Naive thymus-derived CD4-positive, alpha-beta T cell (primary cell): ENCODE data around the gene LCN12. TPM values are rescaled to one million over a fixed set of nuclear protein-coding genes. Genes with fewer than 3 reads are reported as not detected.

ENCODE experiments used
- ATAC-seq: fragments of 150-1000 bp; cut with Tn5 transposase; 2 replicates; pipeline ENCODE4 v1.10.0; 2021; ENCODE audit warnings: mild to moderate bottlenecking, moderate library complexity
- CTCF ChIA-PET: fragments of 350-600 bp; sonication (Branson Sonifier 250); formaldehyde crosslinking; loops from one replicate; lab custom pipeline; 2021; ENCODE audit warnings: antibody characterized with exemption; lab: Charles Lee
- POLR2A ChIA-PET: fragments of 350-600 bp; sonication (Branson Sonifier 250); formaldehyde crosslinking; loops from one replicate; lab custom pipeline; 2021; ENCODE audit warnings: antibody characterized with exemption, inconsistent platforms; lab: Charles Lee
- DNase-seq, 9 donors: peaks; one replicate each; pipeline versions ENCODE4 v3.0.0 to v3.0.0-alpha.2; 2020 to 2022; ENCODE audit warnings: mixed read lengths in 1 of 9
- H3K27ac ChIP-seq: one replicate; pipeline ENCODE4 v1.7.0; 2013; ENCODE audit warnings: mild to moderate bottlenecking, low read depth, low read length, moderate library complexity
- H3K27me3 ChIP-seq, 2 donors: one replicate each; pipeline ENCODE4 v1.7.0; 2013; ENCODE audit warnings: low read length in 2 of 2, mild to moderate bottlenecking in 2 of 2, moderate library complexity in 2 of 2; ENCODE audit not compliant: control insufficient read depth in 2 of 2, insufficient read depth in 2 of 2
- H3K36me3 ChIP-seq, 3 experiments: 1 replicate in 2 of 3; 2 replicates in 1 of 3; pipeline ENCODE4 v1.7.0; 2013; ENCODE audit warnings: low read length in 3 of 3, mild to moderate bottlenecking in 3 of 3, moderate library complexity in 1 of 3; ENCODE audit not compliant: insufficient read depth in 3 of 3, control insufficient read depth in 2 of 3
- H3K4me1 ChIP-seq, 2 donors: one replicate each; pipeline ENCODE4 v1.7.0; 2013; ENCODE audit warnings: low read length in 2 of 2, mild to moderate bottlenecking in 2 of 2, moderate library complexity in 1 of 2; ENCODE audit not compliant: control insufficient read depth in 2 of 2, insufficient read depth in 2 of 2
- H3K4me3 ChIP-seq: 2 replicates; pipeline ENCODE4 v1.7.0; 2013; ENCODE audit warnings: mild to moderate bottlenecking, low read length
- H3K9me3 ChIP-seq, 3 experiments: 1 replicate in 2 of 3; 2 replicates in 1 of 3; pipeline ENCODE4 v1.7.0; 2013; ENCODE audit warnings: low read length in 3 of 3; ENCODE audit not compliant: control insufficient read depth in 2 of 3
- H3K27ac Mint-ChIP-seq, 9 donors: one replicate each; pipeline ENCODE4 v1.8.0; 2020 to 2022; ENCODE audit warnings: mixed read lengths in 9 of 9, mild to moderate bottlenecking in 8 of 9, moderate library complexity in 5 of 9, inconsistent platforms in 2 of 9
- H3K27me3 Mint-ChIP-seq, 5 donors: one replicate each; pipeline ENCODE4 v1.8.0; 2021 to 2022; ENCODE audit warnings: mixed read lengths in 5 of 5, mild to moderate bottlenecking in 1 of 5
- H3K36me3 Mint-ChIP-seq, 5 donors: one replicate each; pipeline ENCODE4 v1.8.0; 2020 to 2022; ENCODE audit warnings: mixed read lengths in 5 of 5, mild to moderate bottlenecking in 3 of 5, inconsistent platforms in 1 of 5
- H3K4me1 Mint-ChIP-seq, 7 donors: one replicate each; pipeline ENCODE4 v1.8.0; 2020 to 2022; ENCODE audit warnings: mixed read lengths in 7 of 7, mild to moderate bottlenecking in 3 of 7, inconsistent platforms in 1 of 7
- H3K4me3 Mint-ChIP-seq, 10 donors: one replicate each; pipeline ENCODE4 v1.8.0; 2020 to 2022; ENCODE audit warnings: mild to moderate bottlenecking in 10 of 10, mixed read lengths in 10 of 10, moderate library complexity in 6 of 10, inconsistent platforms in 2 of 10
- H3K9me3 Mint-ChIP-seq, 11 donors: one replicate each; pipeline ENCODE4 v1.8.0; 2020 to 2022; ENCODE audit warnings: mixed read lengths in 11 of 11, mild to moderate bottlenecking in 4 of 11, inconsistent platforms in 1 of 11, moderate library complexity in 1 of 11
- intact Hi-C, 2 donors: fragments of 100-400 bp; cut with micrococcal nuclease; formaldehyde crosslinking; loops; one replicate each; pipeline ENCODE4 v1.15.1; 2023
- polyA plus RNA-seq, 2 donors: library from polyadenylated mRNA; unstranded; fragments of 300-500 nt; fragmentation: Illumina TruSeq; gene quantifications; one replicate each; pipeline ENCODE4 v1.2.3, GENCODE V29; 2021
- total RNA-seq, 6 experiments: library from RNA in 5 of 6; stranded (reverse) in 5 of 6; gene quantifications; 1 replicate in 5 of 6; 2 replicates in 1 of 6; pipeline ENCODE4 v1.2.3 and lab custom pipeline; 2021 to 2026

LCN12 gene
- total and polyA plus RNA-seq, 7 experiments from 2014 or later, result 0.89 to 4.9 (median 2.6) TPM; not detected in 2

- Mint-ChIP-seq H3K27me3 (peaks cover 0 to 9% (median 5%) of the 10 kb centered on the region in 5 donors), H3K4me3 (no peak overlapping the region), H3K36me3 (peaks cover 0 to 7% (median 0%) of the 10 kb centered on the region in 5 donors), H3K9me3 (no peaks in the 10 kb centered on the region), H3K4me1 (peaks cover 10 to 44% (median 29%) of the 10 kb centered on the region in 7 donors), H3K27ac (no peak overlapping the region)
- ChIA-PET POLR2A (interaction anchor here (0.6 kb wide), 2 partner anchors 57 to 113 kb away, joined by 3 read pairs; no protein-coding TSS in a partner anchor), CTCF (interaction anchor here (1.3 kb wide), 1 partner anchor 34 kb away, joined by 3 read pairs; no protein-coding TSS in a partner anchor)
- Histone ChIP-seq H3K27ac (no peak overlapping the region), H3K9me3 (no peaks in the 10 kb centered on the region), H3K36me3 (peaks cover 0 to 9% (median 0%) of the 10 kb centered on the region in 3 experiments), H3K27me3 (no peaks in the 10 kb centered on the region), H3K4me3 (no peak overlapping the region), H3K4me1 (peaks cover 17 to 53% of the 10 kb centered on the region in 2 donors)
- ATAC-seq, result no peak
- intact Hi-C loops, result no loop called here
- DNase-seq, result no peak
These were observed 43.3 kb downstream of the LCN12 start for GRCh38 chr9:136995362-136995761.

- ATAC-seq, result no peak
- Mint-ChIP-seq H3K36me3 (peaks cover 0 to 7% (median 0%) of the 10 kb centered on the region in 5 donors), H3K4me3 (peak overlapping the region in 9 of 10 donors; percentile 9 to 75 (median 32)), H3K27me3 (peaks cover 0 to 9% (median 5%) of the 10 kb centered on the region in 5 donors), H3K27ac (peak overlapping the region in 2 of 9 donors; percentile 17 to 49), H3K4me1 (peaks cover 9 to 49% (median 26%) of the 10 kb centered on the region in 7 donors), H3K9me3 (no peaks in the 10 kb centered on the region)
- POLR2A ChIA-PET, result interaction anchor here (0.6 kb wide), 2 partner anchors 57 to 113 kb away, joined by 3 read pairs; no protein-coding TSS in a partner anchor
- H3K27me3 ChIP-seq, result no peaks in the 10 kb centered on the region
- peaks cover 0 to 9% (median 0%) of the 10 kb centered on the region in 3 experiments for H3K36me3 ChIP-seq
- H3K27ac ChIP-seq, result no peak overlapping the region
- H3K4me3 ChIP-seq, result peak overlapping the region; percentile 35
- intact Hi-C loops, result no loop called here
- H3K9me3 ChIP-seq, result no peaks in the 10 kb centered on the region
- CTCF ChIA-PET, result interaction anchor here (0.9 to 1.3 kb wide), 2 partner anchors 33 to 207 kb away, joined by 3 read pairs; no protein-coding TSS in a partner anchor
- no peak for DNase-seq
- H3K4me1 ChIP-seq, result peaks cover 17 to 57% of the 10 kb centered on the region in 2 donors
These were observed 43.8 kb downstream of the LCN12 start for GRCh38 chr9:136995772-136996311.

DNA sequence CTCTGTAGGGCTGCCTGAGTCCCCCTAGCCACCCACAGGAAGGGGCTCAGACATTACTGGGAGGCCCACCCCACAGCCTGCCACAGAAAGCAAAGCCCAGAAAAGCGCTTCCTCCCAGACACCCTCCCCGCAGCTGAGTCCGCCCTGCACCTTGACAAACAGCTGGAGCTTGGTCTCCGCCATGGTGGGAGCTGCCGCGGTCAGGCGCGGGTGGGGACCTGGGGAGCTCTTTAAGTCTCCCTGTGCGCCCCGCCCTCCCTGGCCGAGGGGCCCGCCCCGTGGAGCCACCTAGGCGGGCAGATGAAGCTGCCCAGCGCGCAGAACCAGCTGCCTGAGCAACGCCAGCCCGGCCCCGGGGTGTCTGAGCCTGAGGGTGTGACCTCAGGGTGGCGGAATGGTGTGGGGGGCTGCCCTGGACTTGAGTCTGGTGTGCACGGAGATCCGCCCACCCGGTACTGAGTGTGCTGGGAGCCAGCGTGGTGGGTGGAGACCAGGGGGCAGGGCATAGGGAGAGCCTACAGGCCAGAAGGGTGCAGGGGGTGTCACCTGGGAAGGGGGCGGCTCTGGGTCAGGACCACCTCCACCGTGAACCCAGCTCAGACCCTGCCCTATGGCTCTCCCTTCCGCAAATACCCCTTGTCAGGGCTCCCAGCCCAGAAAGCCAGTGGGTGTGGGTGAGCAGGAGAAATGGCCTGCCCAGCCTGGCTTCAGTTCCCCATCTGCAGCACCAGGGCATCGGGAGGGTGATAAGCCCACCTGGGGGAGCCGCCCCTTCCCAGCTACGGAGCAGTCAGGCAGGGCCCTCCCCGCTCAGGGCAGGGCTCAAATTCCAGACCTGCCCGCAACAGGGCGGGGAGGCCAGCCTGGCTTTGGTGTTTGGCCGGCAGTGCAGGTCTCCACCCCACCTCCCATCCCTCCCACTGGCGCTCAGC is 44.6 kb downstream of the LCN12 start, which contains the start of gene CLIC3:
Gene CLIC3 (minus strand): TSS at position 208 of the 932 bp plus-strand sequence. CDS start 25 bp downstream, at position 183.
- ATAC-seq (no peak), DNase-seq (peak in 5 of 9 donors; percentile 29 to 41 (median 36))
- Histone ChIP-seq H3K36me3 (peaks cover 0 to 9% (median 0%) of the 10 kb centered on the region in 3 experiments), H3K4me1 (peaks cover 17 to 57% of the 10 kb centered on the region in 2 donors), H3K4me3 (peak within 1 kb of the TSS; percentile 35), H3K9me3 (no peaks in the 10 kb centered on the region), H3K27ac (no peak within 1 kb of the TSS), H3K27me3 (no peaks in the 10 kb centered on the region)
- POLR2A ChIA-PET, result interaction anchor here (0.6 kb wide), 1 partner anchor 200 kb away, joined by 3 read pairs; no protein-coding TSS in a partner anchor
- Mint-ChIP-seq H3K27me3 (peaks cover 0 to 9% (median 5%) of the 10 kb centered on the region in 5 donors), H3K9me3 (no peaks in the 10 kb centered on the region), H3K36me3 (peaks cover 0 to 7% (median 0%) of the 10 kb centered on the region in 5 donors), H3K4me1 (peaks cover 7 to 44% (median 18%) of the 10 kb centered on the region in 7 donors), H3K27ac (peak within 1 kb of the TSS in 3 of 9 donors; percentile 17 to 80 (median 62)), H3K4me3 (peak within 1 kb of the TSS in 9 of 10 donors; percentile 32 to 75 (median 57))
- intact Hi-C loops, result no loop called here
- CTCF ChIA-PET, result interaction anchor here (0.7 to 1.3 kb wide), 3 partner anchors 32 to 227 kb away, joined by 3 read pairs; no protein-coding TSS in a partner anchor

GRCh38 chr9:136997371-136997770 is 45.3 kb downstream of the LCN12 start:
- Mint-ChIP-seq H3K4me1 (peaks cover 7 to 43% (median 18%) of the 10 kb centered on the region in 7 donors), H3K4me3 (peak overlapping the region in 7 of 10 donors; percentile 46 to 78 (median 58)), H3K9me3 (no peaks in the 10 kb centered on the region), H3K36me3 (peaks cover 0 to 7% (median 0%) of the 10 kb centered on the region in 5 donors), H3K27ac (peak overlapping the region in 2 of 9 donors; percentile 78 to 80), H3K27me3 (peaks cover 0 to 9% (median 5%) of the 10 kb centered on the region in 5 donors)
- Histone ChIP-seq H3K27ac (no peak overlapping the region), H3K4me3 (no peak overlapping the region), H3K4me1 (peaks cover 17 to 57% of the 10 kb centered on the region in 2 donors), H3K9me3 (no peaks in the 10 kb centered on the region), H3K36me3 (peaks cover 0 to 9% (median 0%) of the 10 kb centered on the region in 3 experiments), H3K27me3 (no peaks in the 10 kb centered on the region)
- CTCF ChIA-PET, result interaction anchor here (0.7 kb wide), 1 partner anchor 226 kb away, joined by 3 read pairs; no protein-coding TSS in a partner anchor
- no peak for ATAC-seq
- POLR2A ChIA-PET, result no interaction called here
- intact Hi-C loops, result no loop called here
- DNase-seq, result no peak

GRCh38 chr9:136997830-136998234 is 45.8 kb downstream of the LCN12 start:
- no peaks in the 10 kb centered on the region for H3K9me3 Mint-ChIP-seq
- peaks cover 7 to 43% (median 18%) of the 10 kb centered on the region in 7 donors for H3K4me1 Mint-ChIP-seq
- H3K4me3 Mint-ChIP-seq, result peak overlapping the region in 9 of 10 donors; percentile 5 to 78 (median 56)
- Histone ChIP-seq H3K27me3 (no peaks in the 10 kb centered on the region), H3K4me3 (no peak overlapping the region), H3K27ac (no peak overlapping the region), H3K4me1 (peaks cover 16 to 57% of the 10 kb centered on the region in 2 donors), H3K9me3 (no peaks in the 10 kb centered on the region), H3K36me3 (peaks cover 0 to 9% (median 0%) of the 10 kb centered on the region in 3 experiments)
- H3K27me3 Mint-ChIP-seq, result peaks cover 0 to 9% (median 5%) of the 10 kb centered on the region in 5 donors
- H3K27ac Mint-ChIP-seq, result peak overlapping the region in 5 of 9 donors; percentile 43 to 80 (median 74)
- peaks cover 0 to 4% (median 0%) of the 10 kb centered on the region in 5 donors for H3K36me3 Mint-ChIP-seq
- CTCF ChIA-PET, result interaction anchor here (0.7 kb wide), 1 partner anchor 225 kb away, joined by 3 read pairs; no protein-coding TSS in a partner anchor
- DNase-seq, result no peak
- peak; percentile 36 for ATAC-seq
- POLR2A ChIA-PET, result no interaction called here
- intact Hi-C loops, result no loop called here
